ENCODE results near the gene RIPK3. TPM values are rescaled to one million over a fixed set of nuclear protein-coding genes. Genes with fewer than 3 reads are reported as not detected.
A peak's percentile ranks its signal among the peaks of the same experiment; 100 is the strongest.

Gene RIPK3
- total RNA-seq, 1 donor from 2014 or later = 1.4 TPM

GRCh38 chr14:24307575-24308341 lies 32.0 kb downstream of the RIPK3 start, which contains the start of gene CIDEB:
TSS of gene CIDEB (minus strand) at chr14:24307977. CDS start at chr14:24307858, 119 bp downstream.
- DNase-seq (ENCODE audit: low read depth in 2 of 2) = peak; percentile 27 to 59

GRCh38 chr14:24307156-24307574 lies 32.6 kb downstream of the RIPK3 start:
- no peak for DNase-seq (ENCODE audit: low read depth in 2 of 2)

- no peak for DNase-seq (ENCODE audit: low read depth in 2 of 2)
Observed at GRCh38 chr14:24304019-24304387, 35.8 kb downstream of the RIPK3 start.

GRCh38 chr14:24300326-24300980 lies 39.3 kb downstream of the RIPK3 start:
- DNase-seq (ENCODE audit: low read depth in 2 of 2) = no peak

GRCh38 chr14:24299255-24300191 lies 40.3 kb downstream of the RIPK3 start, which contains the start of the genes DHRS1 and NOP9:
TSS of gene DHRS1 (minus strand) at chr14:24299780. CDS start at chr14:24299106, 674 bp downstream.
TSS of gene NOP9 (plus strand) at chr14:24299850. CDS start at chr14:24299955, 105 bp downstream.
- peak; percentile 76 to 93 for DNase-seq (ENCODE audit: low read depth in 2 of 2)

GRCh38 chr14:24298892-24299254 lies 40.9 kb downstream of the RIPK3 start:
- DNase-seq (ENCODE audit: low read depth in 2 of 2) = peak in 1 of 2 donors; percentile 35

- peak; percentile 29 to 55 for DNase-seq (ENCODE audit: low read depth in 2 of 2)
Observed at GRCh38 chr14:24297190-24297964, 42.4 kb downstream of the RIPK3 start.

GRCh38 chr14:24296341-24297157 lies 43.2 kb downstream of the RIPK3 start:
- DNase-seq (ENCODE audit: low read depth in 2 of 2) = peak; percentile 77 to 94

- DNase-seq (ENCODE audit: low read depth in 2 of 2) = no peak
Observed at GRCh38 chr14:24293525-24293924, 46.3 kb downstream of the RIPK3 start.

GRCh38 chr14:24292118-24292807 lies 47.5 kb downstream of the RIPK3 start:
- no peak for DNase-seq (ENCODE audit: low read depth in 2 of 2)

- DNase-seq (ENCODE audit: low read depth in 2 of 2) = no peak
Observed at GRCh38 chr14:24291446-24292117, 48.2 kb downstream of the RIPK3 start.

GRCh38 chr14:24290746-24291145 lies 49.0 kb downstream of the RIPK3 start:
- no peak for DNase-seq (ENCODE audit: low read depth in 2 of 2)

- DNase-seq (ENCODE audit: low read depth in 2 of 2) = no peak
Observed at GRCh38 chr14:24289649-24290280, 50.0 kb downstream of the RIPK3 start.

GRCh38 chr14:24286996-24287395 lies 52.8 kb downstream of the RIPK3 start:
- no peak for DNase-seq (ENCODE audit: low read depth in 2 of 2)
